ENCODE data around the gene NDUFC2.
"Not testable (repeated sequence)": the region's sequence is repeated elsewhere in the genome, so short reads cannot be mapped to it uniquely, and the experiment has no call there.

The NDUFC2 gene

DNA sequence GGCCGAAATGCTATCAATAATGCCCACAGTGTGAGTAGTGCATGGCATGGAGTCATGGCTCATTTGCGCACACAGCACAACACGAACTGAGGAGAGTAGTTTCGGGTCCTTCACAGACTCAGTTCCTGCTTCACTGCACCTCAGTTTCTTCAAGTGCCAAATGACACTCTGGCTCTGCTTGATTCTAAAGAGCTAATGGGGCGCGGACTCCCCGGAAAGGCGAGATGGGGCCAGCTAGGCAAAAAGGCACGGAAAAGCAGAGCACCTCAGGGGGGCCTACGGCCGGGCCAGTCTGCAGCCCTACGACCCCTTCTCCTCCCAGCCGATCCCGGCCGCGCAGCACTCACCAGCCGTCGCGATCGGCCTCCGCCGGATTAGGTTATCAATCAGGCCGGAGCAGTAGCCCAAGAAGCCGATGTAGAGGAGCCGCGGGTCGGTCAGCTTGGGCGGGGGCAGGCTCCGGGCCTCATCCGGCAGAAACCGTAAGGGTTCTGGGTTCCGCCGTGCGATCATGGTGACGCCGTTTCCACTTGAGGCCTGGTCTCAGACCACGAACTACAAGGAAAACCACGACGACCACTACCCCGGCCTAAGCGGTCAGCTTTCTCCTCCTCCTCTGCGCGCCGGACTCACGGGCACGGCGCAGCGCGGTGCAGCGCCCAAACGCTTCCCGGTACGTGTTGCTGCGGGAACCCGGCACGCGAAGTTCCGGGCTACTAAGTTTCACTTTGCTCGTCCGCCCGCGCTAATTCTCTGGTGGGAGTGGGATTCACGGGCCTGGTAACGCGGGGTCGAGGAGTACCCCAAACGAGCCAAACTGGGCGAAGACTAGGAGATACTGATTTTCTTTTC, at the start of gene NDUFC2:
Gene NDUFC2, minus strand, starts transcription at position 631 of the 852 bp plus-strand sequence. Its CDS starts 118 bp downstream, at position 513.
- DNase-seq, result peak; percentile 27

DNA sequence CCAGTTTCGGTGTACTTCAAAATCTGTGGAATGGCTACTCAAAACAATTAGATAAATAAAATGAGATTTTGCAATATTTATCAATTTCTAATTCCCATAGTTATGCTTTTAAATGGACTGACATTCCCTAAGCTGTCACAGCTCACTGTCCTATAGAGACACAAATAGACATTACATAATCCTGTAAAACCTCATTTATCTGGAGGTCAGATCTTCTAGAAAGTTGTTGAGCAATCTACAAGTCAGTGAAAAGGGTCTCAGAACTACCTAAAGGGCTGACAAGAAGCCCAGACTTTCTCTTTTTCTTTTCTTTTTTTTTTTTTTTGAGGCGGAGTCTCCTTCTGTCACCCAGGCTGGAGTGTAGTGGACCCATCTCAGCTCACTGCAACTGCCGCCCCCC, 47.7 kb upstream of the NDUFC2 start:
- DNase-seq, result no peak

GRCh38 chr11:78112582-78113275, 33.1 kb upstream of the NDUFC2 start:
- no peak for DNase-seq

DNA sequence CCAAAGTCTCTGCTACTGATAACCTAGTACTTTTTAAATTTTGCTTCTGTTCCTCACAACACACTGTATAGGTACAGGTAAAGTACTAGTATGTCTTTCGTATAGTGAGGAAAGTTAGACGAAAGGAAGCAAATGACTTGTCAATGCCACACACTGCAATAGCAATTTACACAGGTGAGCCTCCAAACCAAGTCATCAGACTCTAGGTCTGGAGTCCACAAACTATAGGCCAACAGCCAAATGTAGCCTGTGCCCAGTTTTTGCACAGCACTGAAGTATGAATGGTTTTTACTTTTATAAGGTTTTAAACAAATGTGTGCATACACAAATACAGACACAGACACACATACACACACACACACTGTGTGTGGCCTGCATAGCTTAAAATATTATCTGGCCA, 31.6 kb upstream of the NDUFC2 start:
- no peak for DNase-seq

- DNase-seq, result no peak
Measured at GRCh38 chr11:78110830-78111229, 31.2 kb upstream of the NDUFC2 start.

DNA sequence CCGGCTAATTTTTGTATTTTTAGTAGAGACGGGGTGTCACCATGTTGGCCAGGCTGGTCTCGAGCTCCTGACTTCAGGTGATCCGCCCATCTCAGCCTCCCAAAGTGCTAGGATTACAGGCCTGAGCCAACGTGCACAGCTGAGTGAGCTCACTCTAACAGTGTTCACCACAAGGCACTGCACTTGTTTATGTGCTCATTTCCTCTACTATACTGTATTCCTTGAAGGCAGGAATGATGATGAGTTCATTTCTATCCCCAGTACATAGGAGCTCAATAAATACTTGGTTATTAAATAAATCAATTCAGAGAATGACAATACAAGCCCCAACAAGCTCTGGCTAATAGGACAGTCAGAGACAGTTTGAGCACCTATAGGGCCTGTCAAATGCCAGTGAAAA, 30.7 kb upstream of the NDUFC2 start:
- no peak for DNase-seq

- no peak for DNase-seq
Measured at GRCh38 chr11:78109081-78110015, 29.7 kb upstream of the NDUFC2 start.

DNA sequence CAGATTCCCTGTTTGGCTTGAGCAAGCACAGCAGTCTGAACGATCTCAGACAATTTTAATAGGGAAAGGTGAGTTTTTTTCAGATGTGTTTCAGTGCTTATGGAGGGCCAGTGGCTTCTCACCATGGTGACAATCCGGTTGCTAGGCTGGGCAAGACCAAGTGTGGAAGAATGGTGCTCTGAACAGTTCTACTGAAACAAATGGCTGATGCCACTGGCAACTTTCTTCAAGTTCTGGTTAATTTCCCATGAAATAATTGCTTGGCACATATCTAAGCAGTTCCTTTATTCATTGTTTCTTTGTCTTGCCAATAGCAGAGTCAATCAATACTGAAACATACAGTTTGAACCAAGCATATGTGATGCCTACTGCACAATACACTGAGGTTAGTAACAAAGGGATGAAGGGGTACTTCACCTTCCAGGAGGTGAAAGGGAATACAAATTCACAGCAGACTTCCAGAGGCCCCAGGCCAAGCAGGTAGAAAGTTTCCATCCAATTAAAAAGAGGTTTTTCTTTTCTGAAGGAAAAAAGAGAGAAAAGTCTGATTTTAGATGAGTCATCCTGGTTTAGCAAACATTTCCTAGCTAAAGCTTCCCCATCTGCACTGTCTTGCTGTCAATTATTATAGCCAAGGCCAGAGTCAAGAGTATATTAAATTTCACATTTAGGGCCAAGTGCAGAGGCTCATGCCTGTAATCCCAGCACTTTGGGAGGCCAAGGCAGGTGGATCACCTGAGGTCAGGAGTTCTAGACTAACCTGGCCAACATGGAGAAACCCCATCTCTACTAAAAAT, 21.2 kb upstream of the NDUFC2 start:
- DNase-seq, result no peak

DNA sequence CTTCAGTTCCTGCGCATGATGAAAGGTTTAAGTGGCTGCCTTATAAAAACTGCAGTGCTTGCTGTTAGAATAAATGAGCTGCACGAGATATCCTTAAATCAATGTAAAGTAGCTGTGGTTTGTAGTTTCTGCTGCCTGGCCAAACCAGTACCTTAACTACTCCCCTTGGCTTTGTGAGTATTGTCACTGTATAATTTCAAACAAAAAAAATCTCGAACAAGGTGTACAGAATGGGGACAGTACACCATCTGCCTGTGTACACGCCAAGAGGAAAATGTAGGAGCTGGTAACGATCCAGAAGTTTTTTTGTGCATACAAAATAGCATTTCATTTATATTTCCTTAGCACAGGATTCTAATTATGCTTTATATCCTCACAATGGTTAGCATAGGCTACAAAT, 20.6 kb upstream of the NDUFC2 start:
- no peak for DNase-seq

- no peak for DNase-seq
Measured at GRCh38 chr11:78099666-78100065, 20.0 kb upstream of the NDUFC2 start.

- DNase-seq, result no peak
Measured at GRCh38 chr11:78097666-78098385, 18.2 kb upstream of the NDUFC2 start.

GRCh38 chr11:78094250-78094649, 14.6 kb upstream of the NDUFC2 start:
- no peak for DNase-seq

DNA sequence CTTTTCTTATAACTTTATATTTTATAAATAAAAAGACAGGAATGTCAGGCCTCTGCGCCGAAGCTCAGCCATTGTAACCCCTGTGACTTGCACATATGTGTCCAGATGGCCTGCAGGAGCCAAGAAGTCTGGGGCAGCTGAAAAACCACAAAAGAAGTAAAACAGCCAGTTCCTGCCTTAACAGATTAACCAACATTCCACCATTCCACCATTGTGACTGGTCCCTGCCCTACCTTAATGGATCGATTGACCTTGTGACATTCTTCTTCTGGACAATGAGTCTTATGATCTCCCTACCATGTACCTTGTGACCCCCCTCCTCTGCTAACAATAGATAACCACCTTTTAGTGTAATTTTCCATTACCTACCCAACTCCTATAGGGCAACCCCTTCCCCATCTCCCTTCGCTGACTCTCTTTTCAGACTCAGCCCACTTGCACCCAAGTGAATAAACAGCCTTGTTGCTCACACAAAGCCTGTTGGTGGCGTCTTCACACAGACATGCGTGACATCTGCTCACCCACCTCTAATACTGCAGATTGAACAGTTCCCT, 6.9 kb upstream of the NDUFC2 start:
- DNase-seq, result not testable (repeated sequence)

GRCh38 chr11:78085972-78086371, 6.3 kb upstream of the NDUFC2 start:
- DNase-seq, result no peak

- not testable (repeated sequence) for DNase-seq
Measured at GRCh38 chr11:78084506-78084905, 4.8 kb upstream of the NDUFC2 start.

- no peak for DNase-seq
Measured at GRCh38 chr11:78083021-78083420, 3.4 kb upstream of the NDUFC2 start.

DNA sequence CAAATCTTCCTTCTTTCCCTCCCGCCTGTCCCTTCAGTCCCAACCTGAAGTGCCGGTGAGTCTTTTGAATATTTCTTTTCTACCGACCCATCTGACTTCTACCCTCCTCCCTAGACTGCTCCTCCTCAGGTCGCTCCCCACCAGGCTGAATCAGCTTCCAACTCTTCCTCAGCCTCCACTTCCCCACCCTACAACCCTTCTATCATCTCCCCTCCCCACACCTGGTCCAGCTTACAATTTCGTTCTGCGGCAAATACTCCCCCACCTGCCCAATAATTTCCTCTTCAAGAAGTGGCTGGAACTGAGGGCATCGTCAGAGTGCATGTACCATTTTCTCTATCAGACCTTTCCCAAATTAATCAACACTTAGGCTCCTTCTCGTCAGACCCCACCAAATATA, 2.5 kb upstream of the NDUFC2 start:
- DNase-seq, result no peak

GRCh38 chr11:78081583-78081982, 1.9 kb upstream of the NDUFC2 start:
- DNase-seq, result no peak

GRCh38 chr11:78080818-78081495, 1.3 kb upstream of the NDUFC2 start:
- DNase-seq, result no peak

DNA sequence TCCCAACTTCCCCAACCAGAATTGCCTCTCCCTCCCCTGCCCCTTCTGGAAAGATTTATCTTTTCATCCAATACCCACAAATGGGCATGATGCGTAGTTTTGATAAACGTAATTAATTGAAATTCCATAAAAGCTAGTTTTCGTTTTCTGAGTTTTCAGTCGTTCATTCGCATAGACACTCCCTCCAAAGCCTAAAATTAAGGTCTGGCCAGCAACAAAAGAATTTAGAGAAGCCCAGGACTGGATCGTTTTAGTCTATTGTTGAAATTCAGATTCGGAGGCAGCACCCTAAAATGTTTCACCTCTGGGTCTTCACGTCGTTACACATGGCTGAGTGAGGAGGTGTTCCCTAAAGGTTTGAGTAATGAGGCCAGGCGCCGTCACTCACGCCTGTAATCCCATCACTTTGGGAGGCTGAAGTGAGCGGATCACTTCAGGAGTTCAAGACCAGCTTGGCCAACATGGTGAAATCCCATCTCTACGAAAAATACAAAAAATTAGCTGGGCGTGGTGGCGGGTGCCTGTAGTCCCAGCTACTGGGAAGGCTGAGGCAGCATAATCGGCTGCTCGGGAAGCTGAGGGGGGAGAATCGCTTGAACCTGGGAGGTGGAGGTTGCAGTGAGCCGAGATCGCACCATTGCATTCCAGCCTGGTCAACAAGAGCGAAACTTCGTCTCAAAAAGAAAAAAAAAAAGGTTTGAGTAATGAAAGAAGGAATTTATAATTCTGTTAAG, 589 bp upstream of the NDUFC2 start:
- DNase-seq, result no peak

All from NCI-H1048 (cell line).